ENCODE results near the gene EIF3A.

DNA sequence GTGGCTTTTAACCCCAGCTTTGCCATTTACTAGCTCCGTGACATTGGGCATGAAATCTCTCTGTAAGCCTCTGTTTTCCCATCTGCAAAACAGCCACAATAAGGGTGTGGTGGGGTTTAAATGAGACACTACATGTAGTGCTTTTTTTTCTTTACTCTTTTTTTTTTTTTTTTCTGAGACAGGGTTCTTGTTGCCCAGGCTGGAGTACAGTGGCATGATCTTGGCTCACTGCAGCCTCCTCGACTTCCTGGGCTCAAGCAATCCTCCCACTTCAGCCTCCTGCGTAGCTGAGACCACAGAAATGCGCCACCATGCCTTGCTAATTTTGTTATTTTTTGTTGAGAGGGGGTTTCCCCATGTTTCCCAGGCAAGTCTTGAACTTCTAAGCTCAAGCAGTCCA, 15.0 kb upstream of the EIF3A start:
- TF ChIP-seq POLR2A (IDR thresholded peaks at IDR 0.05; ENCODE audit: low read depth) (no peak), EP300 (IDR thresholded peaks at IDR 0.05) (no peak)
- TF ChIP-seq, protein P1, sequence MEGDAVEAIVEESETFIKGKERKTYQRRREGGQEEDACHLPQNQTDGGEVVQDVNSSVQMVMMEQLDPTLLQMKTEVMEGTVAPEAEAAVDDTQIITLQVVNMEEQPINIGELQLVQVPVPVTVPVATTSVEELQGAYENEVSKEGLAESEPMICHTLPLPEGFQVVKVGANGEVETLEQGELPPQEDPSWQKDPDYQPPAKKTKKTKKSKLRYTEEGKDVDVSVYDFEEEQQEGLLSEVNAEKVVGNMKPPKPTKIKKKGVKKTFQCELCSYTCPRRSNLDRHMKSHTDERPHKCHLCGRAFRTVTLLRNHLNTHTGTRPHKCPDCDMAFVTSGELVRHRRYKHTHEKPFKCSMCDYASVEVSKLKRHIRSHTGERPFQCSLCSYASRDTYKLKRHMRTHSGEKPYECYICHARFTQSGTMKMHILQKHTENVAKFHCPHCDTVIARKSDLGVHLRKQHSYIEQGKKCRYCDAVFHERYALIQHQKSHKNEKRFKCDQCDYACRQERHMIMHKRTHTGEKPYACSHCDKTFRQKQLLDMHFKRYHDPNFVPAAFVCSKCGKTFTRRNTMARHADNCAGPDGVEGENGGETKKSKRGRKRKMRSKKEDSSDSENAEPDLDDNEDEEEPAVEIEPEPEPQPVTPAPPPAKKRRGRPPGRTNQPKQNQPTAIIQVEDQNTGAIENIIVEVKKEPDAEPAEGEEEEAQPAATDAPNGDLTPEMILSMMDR (IDR thresholded peaks at IDR 0.05), result no peak

All from esophagus muscularis mucosa (tissue), 4 donors.